Thoracic aorta (tissue), 2 donors: Measurements from ENCODE around the gene ALK. TPM values are rescaled to one million over a fixed set of nuclear protein-coding genes. Genes with fewer than 3 reads are reported as not detected.

ENCODE experiments used
- ATAC-seq: fragments of 150-250 bp; one replicate; pipeline ENCODE4 v1.8.0; 2017; ENCODE audit warnings: low read depth; ENCODE audit not compliant: insufficient number of reproducible peaks, low FRiP score
- DNase-seq: peaks from one replicate; pipeline ENCODE4 v3.0.0-alpha.2; 2020; ENCODE audit warnings: low spot score
- H3K27ac ChIP-seq, 2 donors: fragments of 200-600 bp; sonication (generic); 1 replicate in 1 of 2; 2 replicates in 1 of 2; pipeline ENCODE4 v1.5.1; 2016; ENCODE audit warnings: mild to moderate bottlenecking in 2 of 2, moderate library complexity in 2 of 2
- H3K27me3 ChIP-seq: fragments of 200-600 bp; sonication (generic); replicated peaks from 2 replicates; pipeline ENCODE4 v1.6.0; 2016; ENCODE audit warnings: mild to moderate bottlenecking; ENCODE audit not compliant: insufficient read depth
- H3K36me3 ChIP-seq: fragments of 200-600 bp; sonication (generic); one replicate; pipeline ENCODE4 v1.5.1; 2016
- H3K4me1 ChIP-seq, 2 donors: fragments of 200-600 bp; sonication (generic); 1 replicate in 1 of 2; 2 replicates in 1 of 2; pipeline versions ENCODE4 v1.5.1 to v1.6.0; 2016; ENCODE audit warnings: low read depth in 2 of 2, mild to moderate bottlenecking in 1 of 2; ENCODE audit not compliant: control insufficient read depth in 1 of 2
- H3K4me3 ChIP-seq: fragments of 200-600 bp; sonication (generic); 2 replicates; pipeline ENCODE4 v1.5.1; 2016; ENCODE audit warnings: mild to moderate bottlenecking
- H3K9me3 ChIP-seq: fragments of 200-600 bp; sonication (generic); 2 replicates; pipeline ENCODE4 v1.5.1; 2016
- CTCF ChIP-seq: fragments of 200-600 bp; sonication (generic); IDR thresholded peaks from one replicate; pipeline ENCODE4 v1.5.1; 2019; ENCODE audit warnings: antibody characterized with exemption
- total RNA-seq, 2 donors: library from RNA; depleted of rRNA; stranded (reverse); fragments of >200 nt; gene quantifications; one replicate each; pipeline versions ENCODE4 v1.1.0 to v1.2.3, GENCODE V29; 2016

The ALK gene
- total RNA-seq, 2 donors from 2014 or later: 2.0 TPM; not detected in 1

- Histone ChIP-seq H3K27me3 (peaks cover 8% of the 10 kb centered on the region), H3K4me1 (peaks cover 13 to 17% of the 10 kb centered on the region in 2 donors), H3K27ac (no peak overlapping the region), H3K4me3 (no peak overlapping the region), H3K9me3 (no peaks in the 10 kb centered on the region), H3K36me3 (no peaks in the 10 kb centered on the region)
- ATAC-seq: no peak
- no peak for TF ChIP-seq CTCF
- DNase-seq: no peak
These were observed 1.2 kb upstream of the ALK start for GRCh38 chr2:29922605-29923004.

- Histone ChIP-seq H3K4me3 (peak overlapping the region; percentile 64), H3K4me1 (peaks cover 13 to 17% of the 10 kb centered on the region in 2 donors), H3K27me3 (peaks cover 8% of the 10 kb centered on the region), H3K27ac (no peak overlapping the region), H3K36me3 (no peaks in the 10 kb centered on the region), H3K9me3 (no peaks in the 10 kb centered on the region)
- DNase-seq (no peak), ATAC-seq (no peak)
- TF ChIP-seq CTCF: no peak
These were observed 491 bp downstream of the ALK start for GRCh38 chr2:29920631-29921559.

GRCh38 chr2:29920130-29920577 is 1.2 kb downstream of the ALK start:
- DNase-seq (no peak), ATAC-seq (no peak)
- H3K27me3 ChIP-seq: peaks cover 8% of the 10 kb centered on the region
- H3K27ac ChIP-seq: no peak overlapping the region
- H3K4me3 ChIP-seq: peak overlapping the region; percentile 64
- TF ChIP-seq CTCF: no peak
- peaks cover 13 to 17% of the 10 kb centered on the region in 2 donors for H3K4me1 ChIP-seq
- no peaks in the 10 kb centered on the region for H3K9me3 ChIP-seq
- H3K36me3 ChIP-seq: no peaks in the 10 kb centered on the region

- Histone ChIP-seq H3K36me3 (no peaks in the 10 kb centered on the region), H3K27me3 (peaks cover 8% of the 10 kb centered on the region), H3K4me1 (peaks cover 13 to 17% of the 10 kb centered on the region in 2 donors), H3K9me3 (no peaks in the 10 kb centered on the region), H3K27ac (no peak overlapping the region), H3K4me3 (no peak overlapping the region)
- ATAC-seq: no peak
- TF ChIP-seq CTCF: no peak
- DNase-seq: no peak
These were observed 2.4 kb downstream of the ALK start for GRCh38 chr2:29918941-29919340.

GRCh38 chr2:29917781-29918180 is 3.6 kb downstream of the ALK start:
- H3K36me3 ChIP-seq: no peaks in the 10 kb centered on the region
- no peak overlapping the region for H3K4me3 ChIP-seq
- no peaks in the 10 kb centered on the region for H3K9me3 ChIP-seq
- DNase-seq: no peak
- H3K27ac ChIP-seq: no peak overlapping the region
- no peak for TF ChIP-seq CTCF
- H3K27me3 ChIP-seq: peaks cover 8% of the 10 kb centered on the region
- ATAC-seq: no peak
- peaks cover 13 to 17% of the 10 kb centered on the region in 2 donors for H3K4me1 ChIP-seq
